ENCODE results near the gene SPA17. TPM values are rescaled to one million over a fixed set of nuclear protein-coding genes. Genes with fewer than 3 reads are reported as not detected.

SPA17 gene
- total RNA-seq, 6 donors from 2014 or later: 3.6 to 28.0 (median 7.6) TPM

GRCh38 chr11:124669193-124669592 lies 4.5 kb upstream of the SPA17 start:
- Histone ChIP-seq H3K27ac (no peak overlapping the region), H3K9me3 (no peaks in the 10 kb centered on the region), H3K4me1 (peaks cover 8 to 20% (median 11%) of the 10 kb centered on the region in 4 donors), H3K4me3 (no peak overlapping the region), H3K36me3 (peaks cover 0 to 14% (median 3%) of the 10 kb centered on the region in 4 donors), H3K27me3 (no peaks in the 10 kb centered on the region)
- TF ChIP-seq CTCF (IDR thresholded peaks at IDR 0.05) (peak; percentile 56 to 90 (median 76)), POLR2A (IDR thresholded peaks at IDR 0.05) (no peak)
- DNase-seq (no peak), ATAC-seq (ENCODE audit: low FRiP score in 2 of 2) (peak in 1 of 2 donors; percentile 53)
- 25 to 27% methylated on average over 8 of the region's 8 CpGs for WGBS, 2 donors

GRCh38 chr11:124670732-124671131 lies 3.0 kb upstream of the SPA17 start:
- WGBS, 2 donors: 27 to 33% methylated on average over 3 of the region's 3 CpGs
- Histone ChIP-seq H3K27me3 (no peaks in the 10 kb centered on the region), H3K4me3 (no peak overlapping the region), H3K27ac (no peak overlapping the region), H3K9me3 (no peaks in the 10 kb centered on the region), H3K4me1 (peaks cover 22 to 34% (median 23%) of the 10 kb centered on the region in 4 donors), H3K36me3 (peaks cover 0 to 10% (median 0%) of the 10 kb centered on the region in 4 donors)
- ATAC-seq (ENCODE audit: low FRiP score in 2 of 2): no peak
- DNase-seq: peak in 1 of 2 donors; percentile 35
- TF ChIP-seq CTCF (IDR thresholded peaks at IDR 0.05) (peak in 1 of 6 experiments; percentile 6), EP300 (IDR thresholded peaks at IDR 0.05) (no peak)

- Histone ChIP-seq H3K27ac (peak overlapping the region; percentile 88 to 93 (median 91)), H3K4me3 (peak overlapping the region; percentile 54 to 85 (median 77)), H3K36me3 (no peaks in the 10 kb centered on the region), H3K4me1 (peaks cover 26 to 50% (median 34%) of the 10 kb centered on the region in 4 donors), H3K9me3 (no peaks in the 10 kb centered on the region), H3K27me3 (no peaks in the 10 kb centered on the region)
- DNase-seq: no peak
- ATAC-seq (ENCODE audit: low FRiP score in 2 of 2): no peak
- TF ChIP-seq CTCF (IDR thresholded peaks at IDR 0.05): no peak
- no peak for TF ChIP-seq POLR2A (IDR thresholded peaks at IDR 0.05)
- TF ChIP-seq POLR2AphosphoS5 (IDR thresholded peaks at IDR 0.05): no peak
- no peak for TF ChIP-seq EP300 (IDR thresholded peaks at IDR 0.05)
- WGBS, 2 donors: 48 to 56% methylated on average over 7 of the region's 7 CpGs
Observed at GRCh38 chr11:124672536-124673215, 1.0 kb upstream of the SPA17 start.

GRCh38 chr11:124674168-124674517 lies 439 bp downstream of the SPA17 start:
- no peaks in the 10 kb centered on the region for H3K36me3 ChIP-seq
- TF ChIP-seq CTCF (IDR thresholded peaks at IDR 0.05) (no peak), EP300 (IDR thresholded peaks at IDR 0.05) (no peak), POLR2AphosphoS5 (IDR thresholded peaks at IDR 0.05) (no peak), POLR2A (IDR thresholded peaks at IDR 0.05) (no peak)
- H3K27me3 ChIP-seq: no peaks in the 10 kb centered on the region
- H3K27ac ChIP-seq: peak overlapping the region; percentile 88 to 93 (median 91)
- ATAC-seq (ENCODE audit: low FRiP score in 2 of 2): no peak
- no peak for DNase-seq
- no peaks in the 10 kb centered on the region for H3K9me3 ChIP-seq
- 39 to 44% methylated on average over 18 of the region's 18 CpGs for WGBS, 2 donors
- peaks cover 26 to 48% (median 34%) of the 10 kb centered on the region in 4 donors for H3K4me1 ChIP-seq
- H3K4me3 ChIP-seq: peak overlapping the region; percentile 42 to 85 (median 63)

- WGBS, 2 donors: 67 to 72% methylated on average over 5 of the region's 5 CpGs
- ATAC-seq (ENCODE audit: low FRiP score in 2 of 2): no peak
- H3K4me3 ChIP-seq: peak overlapping the region in 3 of 4 donors; percentile 54 to 85 (median 72)
- no peaks in the 10 kb centered on the region for H3K27me3 ChIP-seq
- peak overlapping the region; percentile 88 to 93 (median 91) for H3K27ac ChIP-seq
- no peaks in the 10 kb centered on the region for H3K9me3 ChIP-seq
- H3K4me1 ChIP-seq: peaks cover 26 to 44% (median 34%) of the 10 kb centered on the region in 4 donors
- no peak for TF ChIP-seq CTCF (IDR thresholded peaks at IDR 0.05)
- TF ChIP-seq EP300 (IDR thresholded peaks at IDR 0.05): no peak
- no peak for TF ChIP-seq POLR2A (IDR thresholded peaks at IDR 0.05)
- no peak for TF ChIP-seq POLR2AphosphoS5 (IDR thresholded peaks at IDR 0.05)
- no peak for DNase-seq
- no peaks in the 10 kb centered on the region for H3K36me3 ChIP-seq
Observed at GRCh38 chr11:124674571-124674970, 867 bp downstream of the SPA17 start.
